IMR-90 (cell line): ENCODE results near the gene CD248. TPM values are rescaled to one million over a fixed set of nuclear protein-coding genes. Genes with fewer than 3 reads are reported as not detected.

Experiments used
- ATAC-seq: fragments of 200-7000 bp; cut with Tn5 transposase; 2 replicates; pipeline ENCODE4 v1.9.1; 2020; ENCODE audit warnings: low read depth, mild to moderate bottlenecking, moderate library complexity
- BruUV-seq: library from RNA; stranded (reverse); fragments of 400-500 nt; replicated peaks from 2 replicates; lab custom pipeline; 2021; lab: Mats Ljungman, UMichigan
- CTCF ChIA-PET: fragments of 300-600 bp; formaldehyde crosslinking; extraction: SDS; loops from one replicate; lab custom pipeline; 2021; ENCODE audit warnings: antibody characterized with exemption; lab: Yijun Ruan, JAX
- POLR2A ChIA-PET: fragments of 300-600 bp; sonication (Branson Sonifier 250); formaldehyde crosslinking; loops from one replicate; lab custom pipeline; 2022; ENCODE audit warnings: antibody characterized with exemption; ENCODE audit not compliant: unreplicated experiment; lab: Charles Lee
- DNase-seq: peaks from one replicate; pipeline ENCODE4 v3.0.0; 2013
- H2AFZ ChIP-seq: replicated peaks from 2 replicates; pipeline ENCODE3; 2013; ENCODE audit warnings: low read length, mild to moderate bottlenecking; ENCODE audit not compliant: poor library complexity
- H2AK5ac ChIP-seq: 2 replicates; pipeline ENCODE4 v1.6.1; 2013; ENCODE audit warnings: low read depth, low read length, inconsistent platforms
- H2AK9ac ChIP-seq: replicated peaks from 2 replicates; pipeline ENCODE3; 2013; ENCODE audit warnings: mild to moderate bottlenecking, low read depth, low read length, moderate library complexity; ENCODE audit not compliant: poor library complexity
- H2BK120ac ChIP-seq: 2 replicates; pipeline ENCODE4 v1.6.1; 2013; ENCODE audit warnings: low read depth, low read length, inconsistent platforms
- H2BK15ac ChIP-seq: 3 replicates; pipeline ENCODE4 v1.6.1; 2013; ENCODE audit warnings: low read depth, low read length, inconsistent platforms
- H2BK20ac ChIP-seq: 2 replicates; pipeline ENCODE4 v1.6.1; 2013; ENCODE audit warnings: low read depth, mild to moderate bottlenecking, inconsistent platforms, low read length, moderate library complexity
- H2BK5ac ChIP-seq: 2 replicates; pipeline ENCODE4 v1.6.1; 2013; ENCODE audit warnings: mild to moderate bottlenecking, low read depth, low read length, inconsistent platforms; ENCODE audit not compliant: poor library complexity, severe bottlenecking
- H3K14ac ChIP-seq: replicated peaks from 2 replicates; pipeline ENCODE4 v1.6.1; 2013; ENCODE audit warnings: low read depth, low read length, inconsistent platforms
- H3K18ac ChIP-seq: 2 replicates; pipeline ENCODE4 v1.6.1; 2013; ENCODE audit warnings: low read depth, low read length, control low read depth
- H3K23ac ChIP-seq: 2 replicates; pipeline ENCODE4 v1.6.1; 2013; ENCODE audit warnings: low read depth, low read length, inconsistent platforms
- H3K27ac ChIP-seq: 2 replicates; pipeline ENCODE4 v1.5.1; 2013; ENCODE audit warnings: mild to moderate bottlenecking, control low read depth, low read length; ENCODE audit not compliant: insufficient read depth
- H3K27me3 ChIP-seq: 2 replicates; pipeline ENCODE4 v1.6.1; 2013; ENCODE audit warnings: low read length; ENCODE audit not compliant: control insufficient read depth, insufficient read depth
- H3K36me3 ChIP-seq: 2 replicates; pipeline ENCODE4 v1.6.1; 2013; ENCODE audit warnings: low read length, mixed read lengths; ENCODE audit not compliant: control insufficient read depth, insufficient read depth
- H3K4ac ChIP-seq: 2 replicates; pipeline ENCODE4 v1.6.1; 2013; ENCODE audit warnings: low read depth, low read length, inconsistent platforms
- H3K4me1 ChIP-seq: 2 replicates; pipeline ENCODE4 v1.6.1; 2013; ENCODE audit warnings: low read length, mixed read lengths; ENCODE audit not compliant: control insufficient read depth, insufficient read depth
- H3K4me2 ChIP-seq: 2 replicates; pipeline ENCODE4 v1.6.1; 2013; ENCODE audit warnings: low read depth, mild to moderate bottlenecking, control low read depth, low read length, moderate library complexity
- H3K4me3 ChIP-seq: 2 replicates; pipeline ENCODE4 v1.5.1; 2013; ENCODE audit warnings: low read depth, mild to moderate bottlenecking, control low read depth, low read length, moderate library complexity; ENCODE audit not compliant: insufficient read depth
- H3K56ac ChIP-seq: 2 replicates; pipeline ENCODE4 v1.6.1; 2013; ENCODE audit warnings: low read length, inconsistent platforms; ENCODE audit not compliant: insufficient read depth; ENCODE audit errors: extremely low read depth
- H3K79me1 ChIP-seq, 2 experiments: 2 replicates each; pipeline ENCODE4 v1.6.1; 2013; ENCODE audit warnings: low read length in 2 of 2, inconsistent platforms in 1 of 2, low read depth in 1 of 2
- H3K9ac ChIP-seq: 2 replicates; pipeline ENCODE4 v1.6.1; 2013; ENCODE audit warnings: low read depth, low read length, control low read depth
- H3K9me1 ChIP-seq: 2 replicates; pipeline ENCODE4 v1.6.1; 2013; ENCODE audit warnings: low read length, inconsistent platforms; ENCODE audit not compliant: insufficient read depth
- H3K9me3 ChIP-seq: 2 replicates; pipeline ENCODE4 v1.6.1; 2013; ENCODE audit warnings: low read length; ENCODE audit not compliant: control insufficient read depth, insufficient read depth
- H4K20me1 ChIP-seq: 2 replicates; pipeline ENCODE4 v1.6.1; 2013; ENCODE audit warnings: low read length, inconsistent platforms; ENCODE audit not compliant: insufficient read depth
- H4K5ac ChIP-seq: 2 replicates; pipeline ENCODE4 v1.6.1; 2013; ENCODE audit warnings: mild to moderate bottlenecking, low read depth, low read length, control low read depth
- H4K8ac ChIP-seq, 2 experiments: 2 replicates each; pipeline ENCODE4 v1.6.1; 2013; ENCODE audit warnings: low read depth in 2 of 2, low read length in 2 of 2, control low read depth in 1 of 2, inconsistent platforms in 1 of 2
- H4K91ac ChIP-seq: 2 replicates; pipeline ENCODE4 v1.6.1; 2013; ENCODE audit warnings: low read depth, low read length, inconsistent platforms; ENCODE audit not compliant: insufficient read depth
- ELK1 ChIP-seq: fragments of 150-350 bp; IDR thresholded peaks from 2 replicates; pipeline ENCODE4 v1.6.1; 2016; ENCODE audit warnings: low read depth, mild to moderate bottlenecking, low read length, moderate library complexity, borderline replicate concordance
- FOS ChIP-seq: fragments of 150-350 bp; IDR thresholded peaks from 2 replicates; pipeline ENCODE4 v1.6.1; 2016; ENCODE audit warnings: low read depth, low read length
- MAFK ChIP-seq: IDR thresholded peaks from 2 replicates; pipeline ENCODE4 v1.6.1; 2012; ENCODE audit warnings: low read depth, low read length, improper control_type of control experiment
- MAZ ChIP-seq: IDR thresholded peaks from 2 replicates; pipeline ENCODE4 v1.6.1; 2012; ENCODE audit warnings: low read depth, mild to moderate bottlenecking, low read length, improper control_type of control experiment, moderate library complexity, borderline replicate concordance
- MXI1 ChIP-seq: IDR thresholded peaks from 2 replicates; pipeline ENCODE4 v1.6.1; 2012; ENCODE audit warnings: low read depth, mild to moderate bottlenecking, low read length, moderate library complexity, borderline replicate concordance
- POLR2A ChIP-seq: IDR thresholded peaks from 2 replicates; pipeline ENCODE4 v1.6.1; 2012; ENCODE audit warnings: mild to moderate bottlenecking, low read depth, low read length
- RFX5 ChIP-seq: IDR thresholded peaks from 2 replicates; pipeline ENCODE4 v1.8.0; 2012; ENCODE audit warnings: low read depth, mild to moderate bottlenecking, low read length, moderate library complexity
- SMC3 ChIP-seq: fragments of 150-350 bp; IDR thresholded peaks from 2 replicates; pipeline ENCODE4 v1.6.1; 2016; ENCODE audit warnings: low read depth, mild to moderate bottlenecking, antibody characterized with exemption, low read length, moderate library complexity
- WGBS, 2 experiments: methylation state at CpG; one replicate each; pipeline versions ENCODE4 v1.1.5 to v1.1.7; 2013; ENCODE audit warnings: missing lambda C conversion rate in 2 of 2; ENCODE audit not compliant: insufficient read length in 1 of 2; ENCODE audit errors: extremely low coverage in 2 of 2; 5-methylcytosine and 5-hydroxymethylcytosine counted together
- dilution Hi-C: fragments of 300-500 bp; cut with HindIII; formaldehyde crosslinking; loops from one replicate; pipeline ENCODE4 v1.14.3; 2018; ENCODE audit warnings: low sequenced_read_pairs; ENCODE audit not compliant: unreplicated experiment
- in situ Hi-C: fragments of 300-500 bp; cut with MboI; formaldehyde crosslinking; loops from 3 replicates; pipeline ENCODE4 v1.14.3; 2019; ENCODE audit warnings: low sequenced_read_pairs, inconsistent platforms, mixed read lengths
- intact Hi-C: fragments of 100-400 bp; cut with micrococcal nuclease; formaldehyde crosslinking; loops from 2 replicates; pipeline ENCODE4 v1.10.0; 2022
- polyA plus RNA-seq, 3 experiments: library from polyadenylated mRNA; depleted of rRNA; stranded (reverse); fragments of >200 nt; gene quantifications; 2 replicates each; pipeline ENCODE4 v1.2.3, GENCODE V29; 2012; ENCODE audit warnings: low replicate concordance in 1 of 3
- total RNA-seq: library from RNA; depleted of rRNA; stranded (reverse); fragments of >200 nt; gene quantifications from 2 replicates; pipeline ENCODE4 v1.2.3, GENCODE V29; 2012

CD248 gene
- total and polyA plus RNA-seq, 2 of the 4 experiments (the other 2 are of a cell fraction): 19.5 to 223 TPM

GRCh38 chr11:66347425-66348276, 30.8 kb upstream of the CD248 start, which contains the start of gene B4GAT1:
TSS of gene B4GAT1 (minus strand) at chr11:66347629. CDS start at chr11:66347545, 84 bp downstream.
- peak; percentile 78 for ATAC-seq
- POLR2A ChIA-PET: no interaction called here

More at GRCh38 chr11:66347425-66348276, 30.8 kb upstream of the CD248 start, which contains the start of gene B4GAT1:
- Histone ChIP-seq H3K14ac (peak within 1 kb of the TSS; percentile 72), H3K56ac (peak within 1 kb of the TSS; percentile 28; the same call in 1 of the 2 replicates), H3K27ac (peak within 1 kb of the TSS; percentile 83), H4K20me1 (peaks cover 16% of the 10 kb centered on the region), H4K8ac (peak within 1 kb of the TSS; percentile 84 to 94), H2BK15ac (no peak within 1 kb of the TSS), H4K5ac (peak within 1 kb of the TSS; percentile 27; the same call in 1 of the 2 replicates), H3K79me1 (peaks cover 16 to 44% of the 10 kb centered on the region in 2 experiments), H2AK9ac (peak within 1 kb of the TSS; percentile 95), H3K36me3 (no peaks in the 10 kb centered on the region; the same call in 1 of the 2 replicates), H3K4ac (peak within 1 kb of the TSS; percentile 87), H3K9me1 (peaks cover 12% of the 10 kb centered on the region; the same call in 1 of the 2 replicates), H2BK5ac (peak within 1 kb of the TSS; percentile 85), H2BK120ac (peak within 1 kb of the TSS; percentile 74), H4K91ac (peak within 1 kb of the TSS; percentile 67; the same call in 1 of the 2 replicates), H3K4me3 (peak within 1 kb of the TSS; percentile 98), H3K18ac (no peak within 1 kb of the TSS), H3K4me2 (peak within 1 kb of the TSS; percentile 96), H3K9ac (peak within 1 kb of the TSS; percentile 91), H2AK5ac (peak within 1 kb of the TSS; percentile 20; the same call in 1 of the 2 replicates), H2BK20ac (no peak within 1 kb of the TSS), H3K27me3 (no peaks in the 10 kb centered on the region), H3K23ac (peak within 1 kb of the TSS; percentile 98), H3K4me1 (peaks cover 12% of the 10 kb centered on the region), H3K9me3 (no peaks in the 10 kb centered on the region), H2AFZ (peak within 1 kb of the TSS; percentile 99)
- dilution Hi-C loops (no loop called here), intact Hi-C loops (no loop called here), in situ Hi-C loops (no loop called here)
- peak; percentile 23; the same call in 1 of the 2 replicates for TF ChIP-seq MXI1
- no peak for TF ChIP-seq MAFK
- 0 out of 2 replicates have a peak, but pooled peaks have one; percentile 42 for TF ChIP-seq ELK1
- TF ChIP-seq MAZ: peak; percentile 7; the same call in 1 of the 2 replicates
- peak; percentile 52; the same call in 1 of the 2 replicates for TF ChIP-seq POLR2A
- TF ChIP-seq RFX5: no peak
- TF ChIP-seq SMC3: peak; percentile 23; the same call in 1 of the 2 replicates
- TF ChIP-seq FOS: peak; percentile 98
- DNase-seq: peak; percentile 93
- CTCF ChIA-PET: interaction anchor here (0.8 to 1.4 kb wide), 5 partner anchors 16 to 126 kb away, joined by 3 to 6 read pairs (median 4); no protein-coding TSS in a partner anchor
- no TSS peak for BruUV-seq
- 0% methylated on average over 6 of the region's 101 CpGs; no CpG with 5 or more reads in 1 of the 2 experiments for WGBS, 2 experiments
